Dermis microvascular lymphatic vessel endothelial cell (primary cell): Measurements from ENCODE around the gene SOAT1. TPM values are rescaled to one million over a fixed set of nuclear protein-coding genes. Genes with fewer than 3 reads are reported as not detected.
"Not testable (repeated sequence)": the region's sequence is repeated elsewhere in the genome, so short reads cannot be mapped to it uniquely, and the experiment has no call there.

Experiments
- DNase-seq, 2 donors: peaks; one replicate each; pipeline versions ENCODE4 v3.0.0 to v3.0.0-alpha.2; 2010; ENCODE audit warnings: low read depth in 2 of 2
- total RNA-seq: library from RNA; depleted of rRNA; stranded (reverse); fragments of >200 nt; gene quantifications from 2 replicates; pipeline ENCODE4 v1.2.1, GENCODE V29; 2014

Gene SOAT1
- total RNA-seq, 1 donor from 2014 or later, result 13.4 TPM

GRCh38 chr1:179352236-179352635 is 58.6 kb downstream of the SOAT1 start:
- DNase-seq, result no peak

- no peak for DNase-seq
These were observed 59.9 kb downstream of the SOAT1 start for GRCh38 chr1:179353546-179353945.

DNA sequence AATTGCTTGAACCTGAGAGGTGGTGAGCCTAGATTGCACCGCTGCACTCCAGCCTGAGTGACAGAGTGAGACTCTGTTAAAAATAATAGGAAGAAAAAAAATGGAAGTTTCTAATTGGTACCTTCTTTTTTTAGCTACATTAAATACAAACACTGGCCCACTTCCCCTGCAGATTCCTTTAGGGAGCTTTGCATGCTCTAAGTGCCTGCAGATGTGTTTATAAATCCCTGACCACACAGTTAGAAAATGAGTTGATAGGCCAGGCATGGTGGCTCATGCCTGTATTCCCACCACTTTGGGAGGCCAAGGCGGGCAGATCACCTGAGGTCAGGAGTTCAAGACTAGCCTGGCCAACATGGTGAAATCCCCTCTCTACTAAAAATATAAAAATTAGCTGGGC is 68.0 kb downstream of the SOAT1 start:
- not testable (repeated sequence) for DNase-seq

- DNase-seq, result peak; percentile 78 to 83
These were observed 71.9 kb downstream of the SOAT1 start, which contains the start of gene AXDND1 for GRCh38 chr1:179365342-179366092. AXDND1 (plus strand) TSS chr1:179365971; CDS start chr1:179366510, 539 bp downstream.

DNA sequence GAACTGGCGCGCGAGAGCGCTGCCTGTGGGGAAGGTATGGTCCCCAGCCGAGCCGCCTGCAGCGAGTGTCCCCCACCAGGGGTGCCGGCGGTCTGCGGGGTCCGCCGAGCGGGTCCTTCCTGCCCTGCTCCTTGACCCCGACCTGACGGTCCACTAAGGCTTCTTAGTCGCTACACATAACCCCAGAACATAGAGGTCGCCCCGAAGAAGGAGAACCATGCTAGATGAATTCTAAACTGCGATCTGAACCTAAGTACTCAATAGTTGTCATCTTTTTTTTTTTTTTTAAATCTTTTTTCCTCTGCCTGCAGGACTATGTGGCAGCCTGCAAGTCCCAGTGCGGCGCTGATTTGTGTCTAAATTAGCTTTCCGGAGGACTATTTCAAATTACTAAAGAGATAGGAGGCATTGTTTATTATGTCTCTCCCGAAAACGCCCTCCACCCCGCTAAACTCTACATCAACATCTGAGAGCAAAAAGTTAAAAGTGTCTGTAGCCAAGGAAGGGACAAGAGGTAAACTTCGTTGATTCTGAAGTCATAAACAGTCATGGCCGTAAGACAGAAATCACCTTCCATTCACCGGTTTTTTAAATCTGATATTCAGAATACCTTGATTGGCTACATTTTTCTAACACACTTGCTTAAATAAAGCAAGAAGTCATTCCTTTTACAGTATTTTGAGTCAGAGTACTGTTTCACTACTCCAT is 72.7 kb downstream of the SOAT1 start:
- DNase-seq, result peak in 1 of 2 donors; percentile 5

GRCh38 chr1:179369751-179370341 is 76.2 kb downstream of the SOAT1 start:
- DNase-seq, result peak; percentile 48 to 69

- DNase-seq, result no peak
These were observed 78.6 kb downstream of the SOAT1 start for GRCh38 chr1:179372160-179372559.

DNA sequence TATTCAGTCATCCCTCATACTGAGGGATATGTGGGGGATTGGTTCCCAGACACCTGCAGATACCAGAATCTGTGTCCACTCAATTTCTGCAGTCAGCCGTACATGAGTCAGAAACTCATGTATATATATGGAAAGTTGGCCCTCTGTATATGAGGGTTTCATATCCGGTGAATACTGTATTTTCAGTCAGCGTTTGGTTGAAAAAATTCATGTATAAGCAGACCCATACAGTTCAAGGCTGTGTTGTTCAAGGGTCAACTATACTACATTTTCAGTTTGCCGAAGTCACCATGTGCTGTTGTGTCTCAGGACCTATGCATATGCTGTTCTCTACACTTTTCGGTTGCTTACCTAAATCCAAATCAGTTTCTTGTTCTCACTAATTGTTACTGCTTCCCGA is 82.6 kb downstream of the SOAT1 start:
- no peak for DNase-seq

- DNase-seq, result no peak
These were observed 86.7 kb downstream of the SOAT1 start for GRCh38 chr1:179380299-179380698.

DNA sequence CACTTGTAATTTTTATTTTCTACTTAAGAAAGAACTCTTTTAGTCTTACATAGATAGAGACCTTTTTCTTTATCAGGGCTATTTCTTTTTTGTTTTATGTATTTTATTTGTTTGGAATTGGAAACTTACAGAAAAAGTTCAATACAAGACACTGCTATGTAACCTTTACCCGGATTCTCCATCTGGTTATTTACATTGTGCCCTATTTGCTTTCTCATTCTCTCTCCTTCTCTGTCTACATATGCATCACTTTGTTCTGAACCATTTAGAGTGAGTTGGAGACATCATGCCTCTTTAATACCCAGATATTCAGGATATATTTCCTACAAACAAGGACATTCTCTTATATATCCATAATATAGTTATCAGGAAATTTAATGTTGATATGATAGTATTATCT is 90.4 kb downstream of the SOAT1 start:
- DNase-seq, result no peak

DNA sequence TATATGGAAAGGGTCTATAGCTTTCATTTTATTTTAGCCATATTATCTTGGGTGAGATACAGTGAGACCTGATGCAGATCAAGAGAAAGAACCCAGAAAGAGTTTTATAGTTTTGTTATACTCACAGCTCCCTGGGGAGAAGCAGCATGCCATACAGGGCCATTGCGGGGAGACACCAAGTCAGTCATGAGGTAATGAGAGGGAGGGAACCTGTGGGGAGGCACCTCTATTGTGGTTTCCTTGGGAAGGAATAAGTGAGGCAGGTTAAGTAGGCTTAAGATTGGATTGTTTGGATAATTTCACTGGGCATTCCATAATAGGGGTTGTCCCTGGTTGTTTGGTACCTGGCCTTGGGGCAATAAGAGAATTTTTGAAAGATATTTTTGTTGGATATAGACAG is 91.9 kb downstream of the SOAT1 start:
- DNase-seq, result no peak

GRCh38 chr1:179393721-179394120 is 100.1 kb downstream of the SOAT1 start:
- DNase-seq, result no peak

DNA sequence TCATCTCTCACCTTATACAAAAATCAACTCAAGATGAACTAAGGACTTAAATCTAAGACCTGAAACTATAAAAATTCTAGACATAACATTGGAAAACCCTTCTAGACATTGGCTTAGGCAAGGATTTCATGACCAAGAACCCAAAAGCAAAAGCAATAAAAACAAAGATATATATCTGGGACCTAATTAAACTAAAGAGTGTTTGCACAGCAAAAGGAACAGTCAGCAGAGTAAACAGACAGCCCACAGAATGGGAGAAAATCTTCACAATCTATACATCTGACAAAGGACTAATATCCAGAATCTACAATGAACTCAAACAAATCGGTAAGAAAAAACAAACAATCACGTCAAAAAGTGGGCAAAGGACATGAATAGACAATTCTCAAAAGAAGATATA is 105.8 kb downstream of the SOAT1 start:
- DNase-seq, result not testable (repeated sequence)

Other genes with a start within 250 kb of the SOAT1 start
- 27.5 and 33.4 TPM in 2 replicates for gene TOR3A, start 211.7 kb upstream of the SOAT1 start, total RNA-seq
- gene ABL2, start 64.1 kb upstream of the SOAT1 start, total RNA-seq, result 56.6 and 67.4 TPM in 2 replicates
- gene AXDND1, start 72.2 kb downstream of the SOAT1 start, total RNA-seq, result under 0.01 TPM in 1 of 2 replicates, not detected in the other